Hypothalamus (tissue), 51 donors: ENCODE results near the gene ELFN1.

Experiments
- DNase-seq, 51 donors: peaks; one replicate each; lab custom pipeline; 2025; lab: John Stamatoyannopoulos, UW

Gene ELFN1

DNA sequence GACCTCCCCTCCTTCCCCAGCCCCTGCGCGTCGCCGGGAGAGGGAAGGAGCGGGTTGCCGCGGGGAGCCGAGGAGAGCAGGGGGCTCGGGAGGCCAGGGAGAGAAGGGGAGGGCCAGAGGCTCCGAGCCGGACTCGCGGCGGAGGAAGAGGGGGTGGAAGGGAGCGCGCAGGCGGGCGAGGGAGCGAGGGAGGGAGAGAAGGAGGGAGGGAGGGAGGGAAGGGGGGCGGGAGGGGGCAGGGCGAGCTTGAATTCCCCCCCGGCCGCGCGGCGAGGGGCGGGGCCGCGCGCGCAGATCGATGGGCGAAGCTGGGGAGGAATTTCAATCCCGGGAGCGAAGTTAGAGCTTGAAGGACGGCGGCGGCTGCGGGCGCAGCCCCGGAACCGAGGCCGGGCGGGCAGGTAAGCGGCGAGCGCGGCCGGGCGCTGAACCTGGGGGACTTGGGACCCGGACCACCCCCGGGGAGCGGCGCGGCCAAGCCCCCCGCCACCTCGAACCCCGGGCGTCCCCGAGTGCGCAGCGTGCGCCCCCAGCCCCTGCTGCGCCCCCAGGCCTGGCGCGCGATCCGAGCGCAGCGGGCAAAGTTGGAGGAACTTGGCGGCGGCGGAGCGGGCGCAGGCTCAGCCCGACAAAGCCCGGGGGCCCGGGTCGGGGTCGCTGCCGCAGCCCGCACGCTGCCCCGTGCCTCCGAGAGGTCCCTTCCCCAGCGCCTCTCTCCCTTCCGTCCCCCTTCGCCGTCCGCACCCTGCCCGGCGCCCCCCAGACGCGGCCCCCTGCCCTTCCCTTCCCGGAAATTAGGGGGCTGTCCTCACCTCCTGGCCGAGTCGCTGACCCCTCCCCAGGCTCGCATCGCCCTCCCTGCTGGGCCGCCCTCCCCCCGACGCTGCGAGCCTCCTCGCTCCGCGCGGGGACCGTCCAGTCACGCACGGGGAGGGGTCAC lies at the start of gene ELFN1:
ELFN1 (plus strand) TSS at position 324 of the 940 bp plus-strand sequence. CDS start 74,320 bp downstream, outside the sequence.
- DNase-seq = no peak

GRCh38 chr7:1620835-1621234 lies 49.2 kb upstream of the ELFN1 start:
- DNase-seq = no peak

DNA sequence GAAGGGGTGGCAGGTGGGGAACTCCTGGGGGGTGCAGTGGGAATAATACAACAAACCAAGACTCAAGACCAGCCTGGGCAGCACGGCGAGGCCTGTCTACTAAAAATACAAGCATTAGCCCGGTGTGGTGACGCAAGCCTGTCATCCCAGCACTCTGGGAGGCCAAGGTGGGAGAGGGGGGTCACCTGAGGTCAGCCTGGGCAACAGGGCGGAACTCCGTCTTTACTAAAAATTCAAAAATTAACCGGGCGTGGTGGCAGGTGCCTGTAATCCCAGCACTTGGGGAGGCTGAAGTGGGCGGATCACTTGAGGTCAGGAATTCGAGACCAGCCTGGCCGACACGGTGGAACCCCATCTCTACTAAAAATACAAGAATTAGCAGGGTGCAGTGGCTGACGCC lies 48.4 kb upstream of the ELFN1 start:
- no peak for DNase-seq

GRCh38 chr7:1622441-1622840 lies 47.6 kb upstream of the ELFN1 start:
- DNase-seq = no peak

DNA sequence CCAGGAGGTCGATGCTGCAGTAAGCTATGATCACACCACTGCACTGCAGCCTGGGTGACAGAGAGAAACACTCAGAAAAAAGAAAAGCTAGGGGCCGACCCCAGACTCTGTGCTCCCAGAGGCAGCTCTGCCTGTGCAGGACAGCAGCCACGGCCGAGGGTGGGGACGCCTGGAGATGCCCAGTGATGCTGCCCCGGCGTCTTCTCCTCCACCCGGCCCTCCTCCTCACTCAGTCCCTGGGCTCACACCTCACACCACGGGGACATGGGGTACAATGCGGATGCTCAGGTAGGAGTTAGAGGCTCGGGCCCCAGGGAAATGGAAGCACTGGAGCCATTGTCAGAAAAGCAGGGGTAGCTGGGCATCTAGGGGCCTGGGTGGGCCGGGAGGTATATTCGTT lies 46.3 kb upstream of the ELFN1 start:
- no peak for DNase-seq

GRCh38 chr7:1624999-1625927 lies 44.8 kb upstream of the ELFN1 start:
- no peak for DNase-seq

DNA sequence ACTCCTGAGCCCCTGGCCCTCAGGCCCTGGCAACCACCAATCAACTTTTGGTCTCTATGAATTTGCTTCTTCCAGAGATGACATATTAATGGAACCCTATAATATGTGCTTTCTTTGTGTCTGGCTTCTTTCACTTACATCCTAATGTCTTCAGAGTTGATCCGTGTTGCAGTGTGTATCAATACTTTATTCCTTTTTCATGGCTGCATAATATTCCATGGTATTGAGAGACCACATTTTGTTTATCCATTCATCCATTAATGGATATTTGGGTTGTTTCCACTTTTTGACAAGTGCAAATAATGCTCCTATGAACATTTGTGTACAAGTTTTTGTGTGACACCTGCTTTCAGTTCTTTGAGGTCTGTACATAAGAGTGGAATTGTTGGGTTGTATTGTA lies 43.3 kb upstream of the ELFN1 start:
- no peak for DNase-seq

- DNase-seq = no peak
These were observed 39.3 kb upstream of the ELFN1 start for GRCh38 chr7:1630700-1631336.

DNA sequence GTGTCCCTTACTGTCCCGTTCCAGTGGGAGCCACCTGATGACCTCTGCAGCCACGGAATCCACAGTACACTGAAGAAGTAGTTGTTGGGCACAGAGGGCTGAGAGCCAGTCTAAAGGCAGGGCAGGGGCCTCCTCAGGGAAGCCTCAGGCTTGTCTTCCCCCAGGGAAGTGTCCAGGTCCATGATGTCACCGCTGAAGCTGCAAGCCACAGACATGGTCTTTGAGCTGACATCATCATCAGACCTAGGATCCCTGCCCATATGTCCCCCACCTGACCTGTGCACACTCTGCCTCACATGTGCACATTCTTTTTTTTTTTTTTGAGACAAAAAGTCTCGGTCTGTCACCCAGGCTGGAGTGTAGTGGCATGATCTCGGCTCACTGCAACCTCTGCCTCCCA lies 38.4 kb upstream of the ELFN1 start:
- no peak for DNase-seq

- no peak for DNase-seq
These were observed 37.6 kb upstream of the ELFN1 start for GRCh38 chr7:1632506-1632905.

GRCh38 chr7:1632916-1633785 lies 36.9 kb upstream of the ELFN1 start:
- no peak for DNase-seq

- no peak for DNase-seq
These were observed 34.7 kb upstream of the ELFN1 start for GRCh38 chr7:1635401-1635800.

GRCh38 chr7:1637155-1637554 lies 32.9 kb upstream of the ELFN1 start:
- DNase-seq = no peak

DNA sequence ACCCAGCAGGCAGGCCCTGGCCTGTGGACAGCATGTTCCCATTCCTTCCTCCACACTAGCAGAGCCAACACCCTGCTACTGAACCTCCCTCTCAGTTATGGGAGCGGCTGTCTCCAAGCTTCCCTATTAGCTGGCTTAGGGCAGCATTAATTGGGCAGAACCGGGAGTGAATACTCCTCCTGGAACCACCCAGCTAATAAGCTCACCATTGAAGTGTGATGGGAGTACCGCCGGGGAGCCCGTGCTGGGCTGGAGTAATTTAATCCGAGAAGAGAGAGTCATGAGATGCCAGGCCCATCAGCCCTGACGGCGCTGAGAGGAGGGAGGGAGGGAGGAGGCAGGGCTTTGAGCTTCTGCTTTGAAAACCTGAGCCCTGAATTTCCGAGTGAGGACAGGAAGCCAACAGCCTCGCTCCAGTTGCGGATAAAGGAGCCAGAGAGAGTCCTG lies 31.8 kb upstream of the ELFN1 start:
- no peak for DNase-seq

DNA sequence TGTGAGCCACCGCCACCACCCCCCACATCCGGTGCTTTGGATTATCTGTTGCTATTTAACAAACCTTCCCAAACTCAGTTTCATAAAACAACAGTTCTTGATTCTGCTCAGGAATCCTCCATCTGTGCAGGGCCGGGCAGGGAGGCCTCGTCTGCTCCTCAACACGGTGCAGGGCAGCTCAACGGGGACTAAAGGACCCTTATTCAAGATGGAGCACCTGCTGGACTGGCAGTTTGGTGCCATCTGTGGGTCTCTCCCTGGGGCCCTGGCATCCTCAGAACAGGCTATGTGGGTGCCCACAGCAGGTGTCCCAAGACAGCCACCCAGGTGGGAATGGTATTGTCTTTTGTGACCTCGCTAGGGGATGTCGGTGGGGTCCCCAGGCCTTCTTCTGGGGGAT lies 31.0 kb upstream of the ELFN1 start:
- DNase-seq = no peak

GRCh38 chr7:1639532-1640175 lies 30.4 kb upstream of the ELFN1 start:
- no peak for DNase-seq

GRCh38 chr7:1640376-1641172 lies 29.5 kb upstream of the ELFN1 start:
- DNase-seq = no peak

DNA sequence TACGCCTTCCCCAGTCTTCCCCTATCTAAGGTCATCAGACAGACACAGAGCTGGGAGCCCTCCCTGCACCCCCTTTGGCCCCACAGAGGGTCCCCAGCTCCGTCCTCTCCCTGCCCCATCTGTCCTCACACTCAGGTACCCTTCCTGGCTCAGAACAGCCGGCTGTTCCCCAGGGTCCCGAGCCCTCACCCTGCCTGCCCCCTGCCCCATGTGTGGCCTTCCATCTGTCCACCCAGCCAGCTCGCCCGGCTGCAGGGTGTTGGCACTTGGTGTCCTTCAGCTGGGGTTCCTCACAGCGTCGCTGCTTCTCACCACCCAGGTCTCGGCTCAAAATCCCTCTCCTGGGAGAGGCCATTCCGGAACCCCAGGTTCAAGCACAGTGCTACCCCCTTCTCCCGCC lies 28.9 kb upstream of the ELFN1 start:
- no peak for DNase-seq
